GM23338 (cell line): Measurements from ENCODE around the gene PRPH2. TPM values are rescaled to one million over a fixed set of nuclear protein-coding genes. Genes with fewer than 3 reads are reported as not detected.
A peak's percentile ranks its signal among the peaks of the same experiment; 100 is the strongest.

Experiments used
- ATAC-seq: fragments of 200-7000 bp; cut with Tn5 transposase; 3 replicates; pipeline ENCODE4 v1.9.1; 2020
- DNase-seq: peaks from one replicate; pipeline ENCODE4 v3.0.0-alpha.2; 2015; ENCODE audit warnings: low spot score
- H2AFZ ChIP-seq: fragments of 200-600 bp; sonication (generic); 2 replicates; pipeline ENCODE4 v1.8.0; 2016; ENCODE audit warnings: antibody characterized with exemption, mild to moderate bottlenecking, moderate library complexity
- H3F3A ChIP-seq: fragments of 200-600 bp; sonication (generic); replicated peaks from 2 replicates; pipeline ENCODE4 v1.8.0; 2017; ENCODE audit warnings: antibody characterized with exemption, mixed run types, low read depth
- H3K27ac ChIP-seq: fragments of 200-600 bp; sonication (generic); 2 replicates; pipeline ENCODE4 v1.6.1; 2016; ENCODE audit warnings: low read depth
- H3K27me3 ChIP-seq: fragments of 200-600 bp; sonication (generic); 2 replicates; pipeline ENCODE4 v1.8.0; 2016; ENCODE audit warnings: mild to moderate bottlenecking, mixed run types, moderate library complexity; ENCODE audit not compliant: insufficient read depth
- H3K36me3 ChIP-seq: fragments of 200-600 bp; sonication (generic); 2 replicates; pipeline ENCODE4 v1.8.0; 2016; ENCODE audit warnings: mild to moderate bottlenecking; ENCODE audit not compliant: insufficient read depth
- H3K4me1 ChIP-seq: fragments of 200-600 bp; sonication (generic); 2 replicates; pipeline ENCODE4 v1.8.0; 2016; ENCODE audit warnings: mild to moderate bottlenecking, moderate library complexity; ENCODE audit not compliant: insufficient read depth
- H3K4me2 ChIP-seq: fragments of 200-600 bp; sonication (generic); 2 replicates; pipeline ENCODE4 v1.7.1; 2017; ENCODE audit warnings: mixed run types
- H3K4me3 ChIP-seq: fragments of 200-600 bp; sonication (generic); 2 replicates; pipeline ENCODE4 v1.6.1; 2016; ENCODE audit warnings: mixed run types
- H3K79me2 ChIP-seq: fragments of 200-600 bp; sonication (generic); replicated peaks from 2 replicates; pipeline ENCODE4 v1.8.0; 2017; ENCODE audit warnings: mild to moderate bottlenecking; ENCODE audit not compliant: insufficient read depth
- H3K9me2 ChIP-seq: fragments of 200-600 bp; sonication (generic); 2 replicates; pipeline ENCODE4 v1.8.0; 2017; ENCODE audit not compliant: insufficient read depth
- H4K20me1 ChIP-seq: fragments of 200-600 bp; sonication (generic); replicated peaks from 2 replicates; pipeline ENCODE4 v1.8.0; 2017; ENCODE audit warnings: mild to moderate bottlenecking; ENCODE audit not compliant: insufficient read depth
- H3K27ac Mint-ChIP-seq: 2 replicates; pipeline ENCODE4 v1.8.0; 2020; ENCODE audit warnings: inconsistent platforms, mild to moderate bottlenecking, moderate library complexity, mixed read lengths
- H3K27me3 Mint-ChIP-seq: 3 replicates; pipeline ENCODE4 v1.8.0; 2022; ENCODE audit warnings: low read depth, mild to moderate bottlenecking, moderate library complexity, mixed read lengths, inconsistent platforms; ENCODE audit not compliant: insufficient read depth, poor library complexity
- H3K36me3 Mint-ChIP-seq: 3 replicates; pipeline ENCODE4 v1.8.0; 2021; ENCODE audit warnings: low read depth, mild to moderate bottlenecking, inconsistent platforms, moderate library complexity, mixed read lengths
- H3K4me1 Mint-ChIP-seq: 3 replicates; pipeline ENCODE4 v1.8.0; 2020; ENCODE audit warnings: mild to moderate bottlenecking, inconsistent platforms, mixed read lengths
- H3K4me3 Mint-ChIP-seq: 3 replicates; pipeline ENCODE4 v1.8.0; 2021; ENCODE audit warnings: moderate library complexity, mild to moderate bottlenecking, inconsistent platforms, mixed read lengths
- H3K9me3 Mint-ChIP-seq: 3 replicates; pipeline ENCODE4 v1.8.0; 2020; ENCODE audit warnings: moderate library complexity, mild to moderate bottlenecking, inconsistent platforms, mixed read lengths
- CREB1 ChIP-seq: fragments of 250-450 bp; sonication (Bioruptor Pico); IDR thresholded peaks from 2 replicates; pipeline ENCODE4 v1.5.0; 2020; ENCODE audit warnings: low read depth, mild to moderate bottlenecking, moderate library complexity
- JUNB ChIP-seq: IDR thresholded peaks from one replicate; pipeline ENCODE4 v1.6.1; 2016; ENCODE audit warnings: antibody characterized with exemption; ENCODE audit not compliant: unreplicated experiment
- POLR2AphosphoS5 ChIP-seq: IDR thresholded peaks from 2 replicates; pipeline ENCODE4 v1.6.1; 2016; ENCODE audit warnings: antibody characterized with exemption, low read depth
- STAT1 ChIP-seq: IDR thresholded peaks from one replicate; pipeline ENCODE4 v1.6.1; 2016; ENCODE audit warnings: antibody characterized with exemption; ENCODE audit not compliant: unreplicated experiment
- ZNF114 ChIP-seq: fragments of 250-450 bp; sonication (Bioruptor Pico); IDR thresholded peaks from 2 replicates; pipeline ENCODE4 v1.5.0; 2020; ENCODE audit warnings: mild to moderate bottlenecking, moderate library complexity
- ZNF462 ChIP-seq: fragments of 250-450 bp; sonication (Bioruptor Pico); IDR thresholded peaks from 2 replicates; pipeline ENCODE4 v1.5.0; 2020; ENCODE audit warnings: mild to moderate bottlenecking, moderate library complexity
- polyA plus RNA-seq: library from polyadenylated mRNA; unstranded; fragments of >200 nt; fragmentation: Nextera tagmentation; extraction: Ambion mirVana; gene quantifications from 2 replicates; pipeline ENCODE4 v1.2.1, GENCODE V29; 2016
- total RNA-seq: library from RNA; depleted of rRNA; stranded (reverse); fragments of >200 nt; shearing (Covaris generic); gene quantifications from 2 replicates; pipeline ENCODE4 v1.2.3, GENCODE V29; 2014
- TF ChIP-seq, protein P1 (sequence below): IDR thresholded peaks from 2 replicates; pipeline ENCODE4 v1.6.1; 2016; ENCODE audit warnings: antibody characterized with exemption

Gene PRPH2
- total and polyA plus RNA-seq, 2 experiments from 2014 or later: 0.50 to 0.52 TPM

GRCh38 chr6:42698217-42698616 is 24.2 kb downstream of the PRPH2 start:
- Histone ChIP-seq H3K27ac (no peak overlapping the region), H2AFZ (no peak overlapping the region), H3K27me3 (no peaks in the 10 kb centered on the region), H3F3A (no peaks in the 10 kb centered on the region), H3K4me3 (no peak overlapping the region), H4K20me1 (no peaks in the 10 kb centered on the region), H3K79me2 (no peaks in the 10 kb centered on the region), H3K36me3 (peaks cover 2% of the 10 kb centered on the region; the same call in 1 of the 2 replicates), H3K9me2 (no peaks in the 10 kb centered on the region), H3K4me1 (no peaks in the 10 kb centered on the region), H3K4me2 (no peak overlapping the region)
- H3K36me3 Mint-ChIP-seq: 0 out of 3 replicates have a peak, but pooled peaks cover 4% of the 10 kb centered on the region
- no peak for TF ChIP-seq JUNB
- TF ChIP-seq, protein P1, sequence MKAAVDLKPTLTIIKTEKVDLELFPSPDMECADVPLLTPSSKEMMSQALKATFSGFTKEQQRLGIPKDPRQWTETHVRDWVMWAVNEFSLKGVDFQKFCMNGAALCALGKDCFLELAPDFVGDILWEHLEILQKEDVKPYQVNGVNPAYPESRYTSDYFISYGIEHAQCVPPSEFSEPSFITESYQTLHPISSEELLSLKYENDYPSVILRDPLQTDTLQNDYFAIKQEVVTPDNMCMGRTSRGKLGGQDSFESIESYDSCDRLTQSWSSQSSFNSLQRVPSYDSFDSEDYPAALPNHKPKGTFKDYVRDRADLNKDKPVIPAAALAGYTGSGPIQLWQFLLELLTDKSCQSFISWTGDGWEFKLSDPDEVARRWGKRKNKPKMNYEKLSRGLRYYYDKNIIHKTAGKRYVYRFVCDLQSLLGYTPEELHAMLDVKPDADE: no peak
- TF ChIP-seq POLR2AphosphoS5: no peak
- peaks cover 10% of the 10 kb centered on the region for H3K27me3 Mint-ChIP-seq
- no peak overlapping the region for H3K4me3 Mint-ChIP-seq
- H3K9me3 Mint-ChIP-seq: no peaks in the 10 kb centered on the region
- no peak overlapping the region for H3K27ac Mint-ChIP-seq
- no peaks in the 10 kb centered on the region for H3K4me1 Mint-ChIP-seq
- DNase-seq: peak; percentile 55
- peak; percentile 74 for ATAC-seq

DNA sequence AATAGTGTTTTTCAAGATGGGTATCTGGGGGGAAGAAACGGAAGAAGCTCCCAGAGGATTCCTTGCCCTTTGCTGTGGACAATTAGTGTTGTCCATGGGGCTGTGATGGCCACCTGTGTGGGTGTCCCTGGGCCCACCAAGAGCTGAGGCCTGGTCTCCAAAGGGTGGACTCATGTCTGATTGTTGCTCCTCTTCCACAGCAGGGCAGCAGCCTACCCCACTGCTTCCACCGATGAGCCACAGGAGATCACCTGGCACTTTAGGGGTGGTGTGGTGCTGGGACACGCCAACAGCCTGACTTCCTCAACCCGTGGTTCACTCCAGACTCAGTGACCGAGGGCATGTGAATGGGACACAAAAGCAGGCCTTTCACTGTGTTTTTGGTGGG is 25.1 kb downstream of the PRPH2 start:
- H3F3A ChIP-seq: no peaks in the 10 kb centered on the region
- ATAC-seq: no peak

More for the DNA sequence above, 25.1 kb downstream of the PRPH2 start:
- no peaks in the 10 kb centered on the region for H3K9me2 ChIP-seq
- no peak overlapping the region for H3K4me3 ChIP-seq
- no peaks in the 10 kb centered on the region for H4K20me1 ChIP-seq
- H3K4me3 Mint-ChIP-seq: no peak overlapping the region
- no peak overlapping the region for H3K4me2 ChIP-seq
- H3K4me1 ChIP-seq: no peaks in the 10 kb centered on the region
- H3K4me1 Mint-ChIP-seq: no peaks in the 10 kb centered on the region
- no peaks in the 10 kb centered on the region for H3K79me2 ChIP-seq
- peaks cover 10% of the 10 kb centered on the region for H3K27me3 Mint-ChIP-seq
- H3K27ac Mint-ChIP-seq: no peak overlapping the region
- no peak for DNase-seq
- peaks cover 9% of the 10 kb centered on the region; the same call in 1 of the 2 replicates for H3K36me3 ChIP-seq
- H3K27ac ChIP-seq: no peak overlapping the region
- no peaks in the 10 kb centered on the region for H3K9me3 Mint-ChIP-seq
- no peaks in the 10 kb centered on the region for H3K27me3 ChIP-seq
- TF ChIP-seq, protein P1: no peak
- TF ChIP-seq CREB1 (CRISPR knock-in tag): no peak
- no peak for TF ChIP-seq ZNF114 (CRISPR knock-in tag)
- TF ChIP-seq STAT1: no peak
- no peak for TF ChIP-seq ZNF462 (CRISPR knock-in tag)
- peaks cover 12% of the 10 kb centered on the region; the same call in 1 of the 3 replicates for H3K36me3 Mint-ChIP-seq
- H2AFZ ChIP-seq: no peak overlapping the region
